GM12801 (cell line): ENCODE data around the gene PKLR.

ENCODE experiments used
- TF ChIP-seq, protein P1 (sequence below): IDR thresholded peaks from one replicate; pipeline ENCODE4 v1.5.1; 2011; ENCODE audit warnings: control low read depth; ENCODE audit not compliant: insufficient read length; ENCODE audit errors: extremely low read depth

PKLR gene

DNA sequence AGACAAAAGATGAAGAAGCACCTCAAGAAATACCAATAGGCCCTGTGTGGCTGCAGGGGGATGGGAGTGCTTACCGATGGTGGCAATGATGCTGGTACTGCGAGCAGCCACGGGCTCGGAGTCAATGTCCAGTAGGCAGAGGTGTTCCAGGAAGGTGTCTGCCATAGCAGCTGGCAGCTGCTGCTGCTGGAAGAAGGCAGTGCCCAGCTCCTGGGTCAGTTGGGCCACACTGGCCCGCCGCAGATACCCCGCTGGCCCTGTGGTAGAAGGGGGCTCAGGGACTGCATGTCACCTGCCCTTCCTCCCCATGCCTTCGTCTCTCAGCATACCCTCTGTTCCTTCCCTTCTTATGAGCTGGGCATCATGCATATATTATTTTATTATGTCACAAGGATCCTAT lies 1.2 kb downstream of the PKLR start:
- TF ChIP-seq, protein P1, sequence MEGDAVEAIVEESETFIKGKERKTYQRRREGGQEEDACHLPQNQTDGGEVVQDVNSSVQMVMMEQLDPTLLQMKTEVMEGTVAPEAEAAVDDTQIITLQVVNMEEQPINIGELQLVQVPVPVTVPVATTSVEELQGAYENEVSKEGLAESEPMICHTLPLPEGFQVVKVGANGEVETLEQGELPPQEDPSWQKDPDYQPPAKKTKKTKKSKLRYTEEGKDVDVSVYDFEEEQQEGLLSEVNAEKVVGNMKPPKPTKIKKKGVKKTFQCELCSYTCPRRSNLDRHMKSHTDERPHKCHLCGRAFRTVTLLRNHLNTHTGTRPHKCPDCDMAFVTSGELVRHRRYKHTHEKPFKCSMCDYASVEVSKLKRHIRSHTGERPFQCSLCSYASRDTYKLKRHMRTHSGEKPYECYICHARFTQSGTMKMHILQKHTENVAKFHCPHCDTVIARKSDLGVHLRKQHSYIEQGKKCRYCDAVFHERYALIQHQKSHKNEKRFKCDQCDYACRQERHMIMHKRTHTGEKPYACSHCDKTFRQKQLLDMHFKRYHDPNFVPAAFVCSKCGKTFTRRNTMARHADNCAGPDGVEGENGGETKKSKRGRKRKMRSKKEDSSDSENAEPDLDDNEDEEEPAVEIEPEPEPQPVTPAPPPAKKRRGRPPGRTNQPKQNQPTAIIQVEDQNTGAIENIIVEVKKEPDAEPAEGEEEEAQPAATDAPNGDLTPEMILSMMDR, result no peak

DNA sequence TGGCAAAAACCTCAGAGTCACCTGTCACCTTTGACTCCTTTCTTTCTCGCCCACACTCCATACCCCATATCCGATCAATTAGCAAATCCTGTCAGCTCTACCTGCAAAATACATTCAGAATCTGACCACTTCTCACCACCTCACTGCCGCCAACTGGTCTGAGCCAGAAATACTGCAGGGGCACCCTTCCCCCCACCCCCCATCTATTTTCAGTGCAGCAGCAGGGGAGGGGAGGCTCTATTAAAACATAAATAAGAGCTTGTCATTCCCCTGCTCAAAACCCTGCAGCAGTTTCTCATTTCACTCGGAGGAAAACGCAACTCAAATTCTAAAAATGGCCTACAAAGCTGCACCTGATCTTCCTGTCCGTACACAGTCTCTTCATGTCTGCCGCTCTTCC lies 3.9 kb downstream of the PKLR start:
- TF ChIP-seq, protein P1, result no peak

DNA sequence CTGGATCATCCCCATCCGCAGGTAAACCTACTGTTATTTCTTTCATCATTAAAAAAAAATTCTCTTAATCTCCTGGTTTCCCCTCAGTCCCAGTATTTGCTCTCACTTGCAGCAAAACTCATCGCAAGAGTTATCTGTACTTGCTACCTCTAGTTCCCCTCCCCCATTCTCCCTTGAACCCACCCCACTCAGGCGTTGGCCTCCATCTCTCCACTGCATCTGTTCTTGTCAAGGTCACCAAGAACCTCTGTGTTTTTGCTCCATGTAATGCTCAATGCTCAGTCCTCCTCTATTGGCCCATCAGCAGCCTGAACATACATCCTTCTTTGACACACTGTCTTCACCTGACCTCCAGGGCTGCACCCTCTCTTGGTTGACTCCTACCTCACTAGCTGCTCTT lies 4.6 kb downstream of the PKLR start:
- TF ChIP-seq, protein P1, result no peak

DNA sequence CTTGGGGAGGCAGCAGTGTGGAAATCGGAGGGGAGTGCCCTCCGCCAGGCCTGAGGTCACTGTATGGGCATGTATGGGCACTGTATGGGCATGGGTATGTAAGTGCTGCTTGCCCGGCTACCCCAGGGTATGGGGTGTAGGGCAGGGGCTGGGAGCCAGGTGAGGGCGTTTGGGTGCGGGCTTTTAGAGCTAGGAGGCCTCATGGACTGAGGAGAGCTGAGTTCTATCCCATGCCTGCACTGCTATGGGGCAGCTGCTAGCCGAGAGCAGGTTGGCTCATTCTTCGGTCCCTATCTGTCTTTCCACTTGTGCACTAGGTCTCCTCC lies 5.3 kb downstream of the PKLR start:
- TF ChIP-seq, protein P1, result no peak

DNA sequence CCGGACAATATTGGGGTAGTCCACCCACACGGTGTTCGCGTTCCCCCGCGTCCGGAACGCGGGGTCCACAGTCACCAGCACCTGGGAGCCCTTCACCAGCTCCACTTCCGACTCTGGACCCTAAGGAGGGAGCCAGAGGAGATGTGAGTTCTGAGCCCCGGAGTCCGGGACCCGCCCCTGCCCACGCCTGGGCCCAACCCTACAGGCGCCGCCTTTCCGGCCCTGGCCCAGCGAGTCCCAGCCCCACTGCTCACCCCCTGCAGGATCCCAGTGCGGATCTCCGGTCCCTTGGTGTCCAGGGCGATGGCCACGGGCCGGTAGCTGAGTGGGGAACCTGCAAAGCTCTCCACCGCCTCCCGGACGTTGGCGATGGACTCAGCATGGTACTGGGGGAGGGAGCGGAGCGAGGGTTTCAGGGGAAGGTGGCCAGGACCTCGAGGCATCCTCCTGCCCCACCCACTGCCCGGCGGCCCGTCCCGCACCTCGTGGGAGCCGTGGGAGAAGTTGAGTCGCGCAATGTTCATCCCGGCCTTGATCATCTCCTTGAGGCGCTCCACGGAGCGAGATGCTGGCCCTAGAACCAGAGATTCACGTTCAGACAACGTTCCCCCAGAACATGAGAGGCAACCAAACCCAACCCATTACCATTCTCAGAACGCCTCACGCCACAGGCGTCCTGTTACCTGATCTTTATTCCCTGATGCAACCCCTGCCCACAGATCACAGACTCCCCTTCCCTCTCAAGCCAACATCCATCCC lies 5.9 kb downstream of the PKLR start:
- TF ChIP-seq, protein P1, result no peak

DNA sequence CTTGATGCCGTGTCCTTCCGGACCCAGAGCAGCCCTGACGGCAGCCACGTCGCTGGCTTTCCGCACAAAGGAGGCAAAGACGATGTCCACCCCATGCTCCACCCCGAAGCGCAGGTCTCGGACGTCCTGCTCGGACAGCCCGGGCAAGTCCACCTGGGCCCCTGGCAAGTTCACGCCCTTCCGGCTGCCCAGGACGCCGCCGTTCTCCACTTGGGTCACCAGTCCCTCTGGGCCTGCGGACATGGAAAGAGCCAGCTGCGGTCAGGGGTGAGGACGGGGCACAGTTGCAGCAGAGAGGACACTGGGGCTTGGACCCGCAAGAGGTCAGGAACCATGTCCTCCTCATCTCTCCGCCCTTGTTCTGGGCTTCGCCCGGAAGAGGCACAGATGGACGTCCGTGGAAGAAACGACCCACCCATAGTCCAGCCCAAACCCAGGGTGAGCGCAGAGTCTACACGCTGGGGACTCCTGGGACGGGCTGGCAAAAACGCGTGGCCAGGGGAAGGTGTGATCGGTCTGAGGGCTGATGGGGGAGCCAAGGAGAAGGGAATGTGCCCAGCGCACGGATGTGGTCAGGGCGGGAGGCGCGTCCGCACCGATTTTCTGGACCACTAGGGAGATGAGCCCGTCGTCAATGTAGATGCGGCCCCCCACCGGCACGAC lies 6.6 kb downstream of the PKLR start:
- TF ChIP-seq, protein P1, result no peak

DNA sequence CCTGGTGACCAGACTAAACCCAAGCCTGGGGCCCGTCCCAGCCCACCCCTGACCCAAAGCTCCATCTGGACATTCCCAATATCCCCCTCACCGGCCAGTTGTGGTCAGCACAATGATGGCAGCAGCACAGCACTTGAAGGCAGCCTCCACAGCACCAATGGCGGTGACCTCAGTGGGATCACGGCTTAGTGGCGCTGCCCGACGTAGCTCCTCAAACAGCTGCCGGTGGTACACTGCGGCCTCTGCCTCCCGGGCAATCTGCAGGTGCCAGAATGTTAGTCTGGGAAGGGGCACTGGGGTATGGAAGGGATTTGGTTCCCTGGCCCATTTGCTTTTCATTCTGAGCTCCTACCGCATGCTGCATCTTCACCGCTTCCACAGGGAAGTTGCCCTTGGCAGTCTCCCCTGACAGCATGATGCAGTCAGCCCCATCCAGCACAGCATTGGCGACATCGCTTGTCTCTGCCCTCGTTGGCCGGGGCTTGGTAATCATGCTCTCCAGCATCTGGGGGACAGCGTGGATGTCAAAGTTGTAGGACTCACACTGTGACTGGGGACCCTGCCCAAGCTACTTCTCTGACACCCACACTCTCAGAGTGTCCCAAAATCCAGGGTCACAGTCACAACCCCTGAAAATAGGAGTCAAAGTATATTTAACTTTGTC lies 8.0 kb downstream of the PKLR start:
- TF ChIP-seq, protein P1, result no peak
